HG02840 (cell line): Measurements from ENCODE around the gene CSF2.
A peak's percentile ranks its signal among the peaks of the same experiment; 100 is the strongest.

Experiments used
- ATAC-seq: cut with Tn5 transposase; IDR thresholded peaks from one replicate; pipeline ENCODE4 v1.9.1; 2021; ENCODE audit warnings: mild to moderate bottlenecking, moderate library complexity, moderate number of reproducible peaks; ENCODE audit not compliant: unreplicated experiment, low FRiP score

The CSF2 gene

DNA sequence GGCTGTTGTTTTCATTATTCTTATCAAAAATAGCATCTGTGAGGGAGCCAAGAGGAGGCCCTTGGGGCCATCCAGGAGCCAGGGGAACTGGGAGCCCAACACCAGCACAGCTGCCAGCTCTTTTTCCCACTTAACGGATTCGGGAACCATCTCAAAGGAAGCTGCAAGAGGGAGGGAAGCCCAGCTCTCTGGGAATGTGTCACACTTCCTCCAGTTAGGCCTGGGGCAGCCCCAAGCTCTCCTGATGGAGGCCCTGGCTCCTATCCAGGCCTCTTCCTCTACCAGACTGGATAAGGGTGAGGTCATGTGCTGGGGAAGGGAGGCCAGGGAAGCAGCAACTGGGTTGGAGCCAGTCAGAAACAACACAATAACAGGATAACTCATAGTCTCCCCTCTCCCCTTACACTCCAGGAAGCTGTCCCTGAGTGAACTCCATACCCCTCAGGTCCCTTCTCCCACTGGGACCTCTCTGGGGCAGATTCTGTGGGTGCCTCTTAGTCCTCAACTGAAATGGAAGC lies 12.7 kb downstream of the CSF2 start:
- ATAC-seq = no peak

- ATAC-seq = no peak
Observed at GRCh38 chr5:132087176-132087575, 13.6 kb downstream of the CSF2 start.

DNA sequence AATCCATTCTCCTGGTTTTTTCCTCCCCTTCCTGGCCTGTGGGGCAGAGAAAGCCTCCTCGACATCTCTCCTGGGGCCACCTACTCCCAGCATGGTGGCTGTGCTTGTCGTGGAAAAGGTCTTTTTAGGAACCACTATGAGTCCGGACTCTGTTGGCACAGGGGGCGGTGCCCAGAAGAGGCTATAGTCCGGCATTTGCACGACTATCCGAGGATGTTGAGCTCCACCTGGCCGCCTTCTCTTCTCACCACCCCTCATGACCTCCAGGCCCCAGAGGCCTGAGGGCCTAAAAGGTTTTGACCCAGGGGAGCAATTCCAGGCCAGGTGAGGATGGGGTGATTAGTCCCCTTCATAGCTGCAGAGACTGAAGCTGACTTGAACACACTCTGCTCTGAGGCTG lies 14.1 kb downstream of the CSF2 start:
- no peak for ATAC-seq

DNA sequence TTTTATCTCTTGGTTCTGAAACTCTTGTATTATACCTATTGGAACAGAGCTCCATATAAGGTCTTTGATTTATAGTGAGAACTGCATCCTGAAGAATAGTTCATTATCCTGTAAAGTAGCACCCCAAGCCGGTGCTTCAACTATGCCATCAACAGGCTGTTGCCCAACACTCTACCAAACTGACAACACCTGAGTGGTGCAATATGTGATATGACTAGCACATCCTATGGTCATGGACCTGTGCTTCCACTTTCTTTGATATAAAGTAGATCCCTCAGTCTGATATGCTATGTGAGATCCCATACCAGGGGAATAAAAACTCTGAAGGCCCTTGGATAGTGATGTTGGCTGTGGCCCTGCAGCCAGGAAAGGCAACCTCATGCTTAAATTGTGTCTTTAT lies 15.8 kb downstream of the CSF2 start:
- no peak for ATAC-seq

- no peak for ATAC-seq
Observed at GRCh38 chr5:132090107-132090506, 16.5 kb downstream of the CSF2 start.

DNA sequence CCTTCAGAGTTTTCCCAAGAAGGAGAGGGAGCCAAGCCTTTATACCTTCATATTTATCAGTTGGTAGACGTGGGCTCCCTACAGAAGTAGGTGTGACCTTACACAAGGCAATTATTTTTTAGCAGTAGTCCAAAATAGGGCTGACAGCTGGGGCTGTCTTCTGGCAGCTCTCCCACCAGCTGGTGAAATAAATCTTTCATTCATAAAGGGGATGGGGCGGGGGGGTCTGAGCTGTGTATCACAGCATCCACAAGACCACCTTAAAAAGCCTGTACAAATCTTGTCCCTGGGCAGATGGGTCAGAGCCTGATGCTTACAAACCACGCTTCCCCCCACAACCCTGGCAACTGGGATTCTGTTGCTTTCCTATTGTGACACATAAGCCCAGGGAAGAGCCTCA lies 19.7 kb downstream of the CSF2 start:
- ATAC-seq = no peak

GRCh38 chr5:132094393-132095076 lies 20.9 kb downstream of the CSF2 start:
- ATAC-seq = no peak

GRCh38 chr5:132095077-132095410 lies 21.5 kb downstream of the CSF2 start:
- no peak for ATAC-seq

- no peak for ATAC-seq
Observed at GRCh38 chr5:132095424-132095972, 21.9 kb downstream of the CSF2 start.

DNA sequence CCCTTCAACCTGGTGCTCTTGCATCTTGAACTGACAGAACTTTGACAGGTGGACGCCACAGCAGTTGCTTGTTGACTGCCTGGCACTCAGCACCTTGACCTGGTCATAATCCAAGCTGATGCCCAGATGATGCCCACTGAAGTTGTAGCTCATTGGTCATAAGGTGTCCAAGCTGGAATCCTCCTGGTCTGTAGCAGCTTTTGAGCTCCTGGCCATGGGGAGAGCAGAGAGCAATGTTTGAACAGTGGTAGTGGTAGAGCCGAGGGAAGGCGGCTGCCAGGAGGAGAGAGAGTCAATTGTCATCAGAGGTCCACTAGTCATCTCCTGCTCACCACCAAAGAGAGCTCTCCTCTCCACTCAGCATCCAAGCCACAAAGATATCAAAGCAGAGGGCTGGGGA lies 23.3 kb downstream of the CSF2 start:
- ATAC-seq = no peak

DNA sequence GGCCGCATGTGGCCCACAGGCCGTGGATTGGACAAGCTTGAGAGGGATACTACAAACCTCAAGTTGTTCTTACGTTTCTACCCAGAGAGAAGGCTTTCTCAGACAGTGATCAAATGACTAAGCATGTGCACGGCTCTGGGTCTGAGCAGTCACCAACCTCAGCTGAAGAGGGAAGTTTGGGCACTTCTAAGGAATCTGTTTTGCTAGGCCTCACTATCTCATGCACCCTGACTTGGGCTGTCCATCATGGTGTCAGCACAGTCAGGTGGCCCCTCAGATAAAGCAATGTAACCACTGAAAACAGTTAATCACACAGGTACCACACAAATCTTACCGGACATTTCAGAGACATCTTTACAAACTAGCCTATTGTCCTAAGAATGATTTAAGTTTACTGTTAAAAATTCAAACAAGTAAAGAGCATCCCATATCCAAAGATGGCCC lies 24.6 kb downstream of the CSF2 start:
- no peak for ATAC-seq

- no peak for ATAC-seq
Observed at GRCh38 chr5:132098621-132099020, 25.0 kb downstream of the CSF2 start.

DNA sequence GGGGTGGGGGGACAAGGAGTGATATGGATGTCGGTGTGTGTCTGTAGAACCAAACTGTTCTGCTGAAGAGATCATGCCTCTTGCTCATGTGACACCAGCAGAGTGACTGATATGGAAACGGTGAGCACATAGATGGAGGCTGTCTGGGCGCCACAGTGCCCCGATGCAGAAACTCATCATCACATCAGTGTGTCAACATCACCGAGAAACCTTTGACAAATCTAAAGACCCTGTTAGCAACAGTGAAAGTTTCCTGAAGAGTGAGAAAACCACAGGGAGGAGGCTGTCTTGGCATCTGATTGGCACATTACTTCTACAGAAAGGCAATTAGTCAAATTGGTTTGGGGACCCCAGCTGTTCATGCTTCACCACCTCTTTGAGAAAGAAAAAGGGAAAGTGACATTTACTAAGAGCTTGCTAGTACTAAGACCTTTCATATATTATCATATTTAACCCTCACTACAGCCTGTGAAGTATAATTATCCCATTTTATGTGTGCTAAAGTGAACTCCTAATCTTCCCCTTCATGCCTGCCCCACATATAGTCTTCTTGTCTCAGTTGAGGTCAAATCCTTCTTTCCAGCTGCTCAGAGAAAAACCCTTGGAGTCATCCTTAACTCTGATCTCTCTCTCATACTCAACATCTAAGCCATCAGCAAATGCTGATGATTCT lies 25.6 kb downstream of the CSF2 start:
- peak; percentile 40 for ATAC-seq

DNA sequence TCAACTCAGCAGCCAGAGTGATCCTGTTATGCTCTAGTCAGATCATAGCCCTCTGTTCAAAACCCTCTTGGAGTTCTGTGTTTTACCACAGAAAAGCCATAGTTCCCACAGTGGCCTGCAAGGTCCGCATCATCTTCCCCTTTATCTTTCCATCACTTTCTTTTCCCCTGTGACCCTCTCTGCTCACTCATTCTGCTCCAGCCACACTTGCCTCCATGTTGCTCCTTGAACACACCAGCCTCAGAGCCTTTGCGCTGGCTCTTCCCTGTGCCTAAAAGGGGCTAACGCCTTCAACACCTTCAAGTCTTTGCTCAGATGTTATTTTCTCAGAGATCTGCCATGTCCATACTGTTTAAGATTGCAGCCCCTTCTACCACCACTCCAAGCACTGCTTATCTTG lies 26.3 kb downstream of the CSF2 start:
- ATAC-seq = no peak

GRCh38 chr5:132100672-132101261 lies 27.2 kb downstream of the CSF2 start:
- peak; percentile 24 for ATAC-seq

- ATAC-seq = no peak
Observed at GRCh38 chr5:132101385-132101880, 27.8 kb downstream of the CSF2 start.

DNA sequence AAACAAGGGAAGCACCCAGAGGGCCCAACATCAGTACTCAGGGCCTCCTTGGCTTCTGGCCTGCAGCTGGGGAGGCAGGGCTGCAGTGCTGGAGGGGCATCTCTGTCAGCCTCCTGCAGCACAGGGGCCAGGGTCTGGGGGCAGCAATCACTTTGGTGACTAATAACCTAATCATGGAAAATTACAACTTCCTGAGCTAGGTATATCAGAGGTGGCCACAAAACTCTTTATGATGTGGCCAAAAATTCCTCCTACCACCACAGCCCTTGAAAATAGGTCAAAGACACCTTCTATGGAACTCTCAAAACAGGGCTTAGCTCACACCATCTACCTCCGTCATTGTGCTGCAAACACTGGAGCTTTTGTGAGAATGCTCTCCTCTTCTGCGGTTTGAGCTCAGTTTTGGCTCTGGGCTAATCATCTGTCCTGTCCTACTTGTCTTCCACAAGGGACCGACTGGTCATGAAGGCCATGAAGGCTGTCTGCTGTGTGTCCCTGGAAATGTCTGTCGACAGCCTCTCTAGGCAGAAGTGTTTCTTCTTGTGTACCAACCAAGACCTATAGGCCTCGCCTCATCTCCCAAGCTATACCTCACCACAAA lies 28.6 kb downstream of the CSF2 start:
- ATAC-seq = no peak

DNA sequence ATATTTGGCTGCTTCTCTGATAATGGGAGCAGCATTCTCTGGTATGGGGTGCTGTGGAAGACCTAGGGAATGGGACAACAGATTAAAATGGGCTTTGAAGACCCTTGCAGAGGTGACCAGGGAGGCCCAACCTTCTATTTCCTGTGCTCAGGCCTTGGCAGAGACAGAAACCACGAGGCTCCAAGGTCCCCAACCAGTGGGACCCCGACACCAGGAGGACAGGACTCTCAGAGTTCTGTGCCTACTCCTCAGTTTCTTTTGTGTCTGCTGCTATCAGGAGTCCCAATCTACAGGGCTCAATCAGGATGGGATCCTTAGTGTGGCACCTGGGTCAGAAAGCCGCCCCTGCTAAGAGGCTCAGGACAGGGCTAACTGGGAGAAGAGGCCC lies 29.3 kb downstream of the CSF2 start:
- ATAC-seq = no peak

GRCh38 chr5:132103332-132103951 lies 29.9 kb downstream of the CSF2 start:
- peak; percentile 66 for ATAC-seq

DNA sequence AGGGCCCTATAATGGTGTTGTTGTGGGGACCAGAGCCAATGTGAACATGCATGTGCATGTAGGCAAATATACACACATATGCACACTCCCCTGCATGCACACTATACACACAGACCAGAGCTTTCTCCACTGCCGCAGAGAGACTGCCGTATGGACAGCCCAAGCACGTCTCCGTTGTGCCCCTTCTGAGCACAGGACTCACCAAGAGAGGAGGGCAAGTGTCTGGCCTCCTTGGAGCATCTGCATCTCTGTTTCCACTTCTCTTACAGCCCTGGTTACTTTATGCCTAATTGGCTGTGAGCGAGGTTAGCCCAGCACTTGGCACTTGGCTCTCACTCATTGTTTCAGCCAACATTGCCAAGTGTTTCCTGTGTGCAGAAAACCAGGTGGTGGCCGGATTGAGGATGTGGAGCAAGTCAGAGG lies 30.4 kb downstream of the CSF2 start:
- ATAC-seq = peak; percentile 7
